ENCODE data around the gene CX3CL1.

DNA sequence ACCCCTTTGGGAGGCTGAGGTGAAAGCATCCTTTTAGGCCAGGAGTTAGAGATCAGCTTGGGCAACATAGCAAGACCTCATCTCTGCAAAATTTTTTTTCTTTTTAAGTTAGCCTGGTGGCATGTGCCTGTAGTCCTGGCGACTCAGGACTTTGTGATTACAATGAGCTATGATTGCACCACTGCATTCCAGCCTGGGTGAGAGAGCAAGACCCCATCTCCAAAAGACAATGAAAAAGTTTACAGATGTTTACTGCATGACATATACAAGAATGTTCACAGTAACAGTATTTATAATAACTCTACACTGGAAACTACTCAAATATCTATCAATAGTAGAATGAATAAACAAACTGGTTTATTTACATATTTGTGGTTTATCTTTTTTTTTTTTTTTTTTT, 46.8 kb upstream of the CX3CL1 start:
- no peak for TF ChIP-seq CTCF (IDR thresholded peaks at IDR 0.05; ENCODE audit: borderline replicate concordance, extremely low read depth, low read length, poor library complexity, severe bottlenecking)
- no peak for TF ChIP-seq EZH2 (IDR thresholded peaks at IDR 0.05; ENCODE audit: borderline replicate concordance, low read depth, low read length, severe bottlenecking)

Measured in DND-41 (cell line).